HG03342 (cell line): ENCODE results near the gene RBBP8NL.

ENCODE experiments used
- ATAC-seq: cut with Tn5 transposase; IDR thresholded peaks from one replicate; pipeline ENCODE4 v1.9.1; 2021; ENCODE audit warnings: mild to moderate bottlenecking, moderate library complexity; ENCODE audit not compliant: unreplicated experiment

The RBBP8NL gene

GRCh38 chr20:62394248-62395245 is 32.8 kb downstream of the RBBP8NL start:
- no peak for ATAC-seq

GRCh38 chr20:62393830-62394229 is 33.5 kb downstream of the RBBP8NL start:
- ATAC-seq: no peak

- ATAC-seq: no peak
Observed at GRCh38 chr20:62393335-62393665, 34.0 kb downstream of the RBBP8NL start.

GRCh38 chr20:62392621-62393334 is 34.6 kb downstream of the RBBP8NL start:
- no peak for ATAC-seq

- no peak for ATAC-seq
Observed at GRCh38 chr20:62392077-62392418, 35.3 kb downstream of the RBBP8NL start.

GRCh38 chr20:62391165-62392076 is 35.9 kb downstream of the RBBP8NL start:
- ATAC-seq: no peak

GRCh38 chr20:62390317-62391164 is 36.8 kb downstream of the RBBP8NL start:
- ATAC-seq: no peak

- no peak for ATAC-seq
Observed at GRCh38 chr20:62389601-62390087, 37.7 kb downstream of the RBBP8NL start.

GRCh38 chr20:62388839-62389600 is 38.3 kb downstream of the RBBP8NL start:
- no peak for ATAC-seq

- no peak for ATAC-seq
Observed at GRCh38 chr20:62387933-62388635, 39.3 kb downstream of the RBBP8NL start.

- ATAC-seq: no peak
Observed at GRCh38 chr20:62387219-62387913, 40.0 kb downstream of the RBBP8NL start.

GRCh38 chr20:62386383-62387218 is 40.7 kb downstream of the RBBP8NL start, which contains the start of gene RPS21:
Gene RPS21, plus strand, starts transcription at chr20:62387103. Its CDS starts 236 bp downstream, at chr20:62387339.
- ATAC-seq: peak; percentile 80

- peak; percentile 53 for ATAC-seq
Observed at GRCh38 chr20:62382306-62383198, 44.8 kb downstream of the RBBP8NL start.

- no peak for ATAC-seq
Observed at GRCh38 chr20:62381842-62382241, 45.5 kb downstream of the RBBP8NL start.

- no peak for ATAC-seq
Observed at GRCh38 chr20:62381202-62381797, 46.0 kb downstream of the RBBP8NL start.

GRCh38 chr20:62378215-62378614 is 49.1 kb downstream of the RBBP8NL start:
- ATAC-seq: no peak
